Liver (tissue), 10 donors: ENCODE results near the gene OTUB1. TPM values are rescaled to one million over a fixed set of nuclear protein-coding genes. Genes with fewer than 3 reads are reported as not detected.
"Not testable (repeated sequence)": the region's sequence is repeated elsewhere in the genome, so short reads cannot be mapped to it uniquely, and the experiment has no call there.

Source experiments
- DNase-seq: peaks from one replicate; pipeline ENCODE4 v3.0.0-alpha.2; 2017; ENCODE audit warnings: low spot score
- H3K27ac ChIP-seq, 2 donors: one replicate each; pipeline ENCODE4 v1.7.0; 2013; ENCODE audit warnings: inconsistent platforms in 2 of 2, low read length in 2 of 2, control low read depth in 1 of 2, low read depth in 1 of 2, mild to moderate bottlenecking in 1 of 2
- H3K27me3 ChIP-seq, 4 donors: one replicate each; pipeline versions ENCODE4 v1.6.1 to v1.7.0; 2013; ENCODE audit warnings: low read length in 3 of 4, inconsistent platforms in 1 of 4, mild to moderate bottlenecking in 1 of 4, moderate library complexity in 1 of 4; ENCODE audit not compliant: control insufficient read depth in 4 of 4, insufficient read depth in 4 of 4
- H3K36me3 ChIP-seq, 4 donors: one replicate each; pipeline versions ENCODE4 v1.6.1 to v1.7.0; 2013; ENCODE audit warnings: low read length in 3 of 4, mild to moderate bottlenecking in 3 of 4, low read depth in 1 of 4, moderate library complexity in 1 of 4; ENCODE audit not compliant: control insufficient read depth in 4 of 4, insufficient read depth in 3 of 4
- H3K4me1 ChIP-seq, 4 donors: one replicate each; pipeline versions ENCODE4 v1.6.1 to v1.7.0; 2013; ENCODE audit warnings: low read length in 3 of 4, mild to moderate bottlenecking in 3 of 4, moderate library complexity in 1 of 4; ENCODE audit not compliant: control insufficient read depth in 4 of 4, insufficient read depth in 4 of 4
- H3K4me3 ChIP-seq, 3 donors: one replicate each; pipeline versions ENCODE4 v1.6.1 to v1.7.0; 2013; ENCODE audit warnings: low read length in 3 of 3, control low read depth in 1 of 3, low read depth in 1 of 3, mild to moderate bottlenecking in 1 of 3
- H3K9ac ChIP-seq, 2 donors: one replicate each; pipeline ENCODE4 v1.7.0; 2013; ENCODE audit warnings: low read length in 2 of 2, mild to moderate bottlenecking in 2 of 2, moderate library complexity in 2 of 2, control low read depth in 1 of 2, low read depth in 1 of 2
- H3K9me3 ChIP-seq, 4 donors: one replicate each; pipeline versions ENCODE4 v1.6.1 to v1.7.0; 2013; ENCODE audit warnings: low read length in 3 of 4; ENCODE audit not compliant: control insufficient read depth in 4 of 4
- EGR1 ChIP-seq, 2 donors: IDR thresholded peaks; 2 replicates each; pipeline ENCODE4 v1.6.1; 2016 to 2018; ENCODE audit warnings: antibody characterized with exemption in 2 of 2, low read depth in 2 of 2
- FOXA1 ChIP-seq: IDR thresholded peaks from 2 replicates; pipeline ENCODE4 v1.6.1; 2016; ENCODE audit warnings: antibody characterized with exemption
- GABPA ChIP-seq, 2 donors: IDR thresholded peaks in 1 of 2; conservative IDR thresholded peaks in 1 of 2; 2 replicates each; pipeline ENCODE4 v1.6.1; 2016; ENCODE audit warnings: antibody characterized with exemption in 2 of 2, mild to moderate bottlenecking in 1 of 2, moderate library complexity in 1 of 2
- NR2F2 ChIP-seq: IDR thresholded peaks from 2 replicates; pipeline ENCODE4 v1.6.1; 2016; ENCODE audit warnings: antibody characterized with exemption
- RAD21 ChIP-seq, 2 donors: IDR thresholded peaks; 2 replicates each; pipeline ENCODE4 v1.6.1; 2016; ENCODE audit warnings: antibody characterized with exemption in 2 of 2, mild to moderate bottlenecking in 2 of 2
- RXRA ChIP-seq, 2 donors: IDR thresholded peaks; 2 replicates each; pipeline ENCODE4 v1.6.1; 2017 to 2018; ENCODE audit warnings: antibody characterized with exemption in 2 of 2, mild to moderate bottlenecking in 1 of 2
- SP1 ChIP-seq: IDR thresholded peaks from 2 replicates; pipeline ENCODE4 v1.6.1; 2018; ENCODE audit warnings: antibody characterized with exemption, mild to moderate bottlenecking
- TAF1 ChIP-seq: conservative IDR thresholded peaks from 2 replicates; pipeline ENCODE4 v1.6.1; 2016; ENCODE audit warnings: antibody characterized with exemption, mild to moderate bottlenecking
- YY1 ChIP-seq: IDR thresholded peaks from 2 replicates; pipeline ENCODE4 v1.6.1; 2016; ENCODE audit warnings: antibody characterized with exemption, mild to moderate bottlenecking
- WGBS: extraction: QIAGEN DNeasy Blood & Tissue Kit; methylation state at CpG from one replicate; pipeline ENCODE4 v1.1.7; 2013; 5-methylcytosine and 5-hydroxymethylcytosine counted together
- polyA plus RNA-seq, 2 donors: library from polyadenylated mRNA; stranded (reverse) in 1 of 2; unstranded in 1 of 2; fragments of 200-250 nt in 1 of 2; fragments of >200 nt in 1 of 2; fragmentation: Nextera tagmentation in 1 of 2; extraction: Ambion mirVana in 1 of 2; gene quantifications; one replicate each; pipeline versions ENCODE4 v1.2.1 to v1.2.3, GENCODE V29; 2013 to 2015
- small RNA-seq: library from RNA; depleted of rRNA; stranded (forward); fragments of <200 nt; gene quantifications from one replicate; pipeline ENCODE3, GENCODE V24; 2014
- total RNA-seq, 2 donors: library from RNA; depleted of rRNA; stranded (reverse); fragments of >200 nt; gene quantifications; one replicate each; pipeline ENCODE4 v1.2.3, GENCODE V29; 2014
- TF ChIP-seq, protein P1 (sequence below): fragments of 150-350 bp; IDR thresholded peaks from 2 replicates; pipeline ENCODE4 v1.5.1; 2017; ENCODE audit warnings: improper control_type of control experiment, low read depth, low read length; ENCODE audit not compliant: missing input control
- TF ChIP-seq, protein P2 (sequence below): IDR thresholded peaks from 2 replicates; pipeline ENCODE4 v1.6.1; 2016; ENCODE audit warnings: antibody characterized with exemption, mild to moderate bottlenecking
- TF ChIP-seq, protein P3 (sequence below): IDR thresholded peaks from 2 replicates; pipeline ENCODE4 v1.6.1; 2016; ENCODE audit warnings: antibody characterized with exemption
- donor health status: healthy.
- donor health status: healthy.
- donor health status: healthy.
- donor health status: healthy.
- donor health status: healthy.

OTUB1 gene
- total and polyA plus RNA-seq, 4 donors: 18.8 to 44.6 (median 28.5) TPM

DNA sequence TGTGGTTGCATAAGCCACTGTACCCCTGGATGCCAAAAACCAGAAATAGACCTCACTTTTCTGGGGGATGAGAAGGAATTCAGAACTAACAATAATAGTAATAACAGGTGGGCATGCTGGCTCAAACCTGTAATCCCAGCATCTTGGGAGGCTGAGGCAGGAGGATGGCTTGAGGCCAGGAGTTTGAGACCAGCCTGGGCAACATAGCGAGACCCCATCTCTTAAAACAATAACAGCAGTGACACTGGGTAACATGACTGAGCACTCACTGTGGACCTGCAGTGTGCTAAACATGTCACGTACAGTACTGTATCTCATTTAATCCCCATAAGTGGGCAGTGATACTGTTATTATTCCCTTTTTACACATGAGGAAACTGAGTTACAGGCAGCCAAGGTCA, 59.5 kb downstream of the OTUB1 start:
- Histone ChIP-seq H3K9me3 (no peaks in the 10 kb centered on the region), H3K4me1 (peaks cover 0 to 6% (median 0%) of the 10 kb centered on the region in 4 donors), H3K27ac (no peak overlapping the region), H3K36me3 (no peaks in the 10 kb centered on the region), H3K9ac (no peak overlapping the region), H3K27me3 (no peaks in the 10 kb centered on the region), H3K4me3 (no peak overlapping the region)
- TF ChIP-seq EGR1 (IDR thresholded peaks at IDR 0.05; ENCODE audit: low read depth in 2 of 2) (no peak), GABPA (IDR thresholded peaks at IDR 0.05 in 1 of 2, conservative IDR thresholded peaks at IDR 0.05 in 1 of 2) (no peak), RAD21 (IDR thresholded peaks at IDR 0.05) (no peak), RXRA (IDR thresholded peaks at IDR 0.05) (no peak), NR2F2 (no peak), SP1 (no peak), YY1 (no peak), FOXA1 (no peak), TAF1 (no peak)
- TF ChIP-seq, protein P1, sequence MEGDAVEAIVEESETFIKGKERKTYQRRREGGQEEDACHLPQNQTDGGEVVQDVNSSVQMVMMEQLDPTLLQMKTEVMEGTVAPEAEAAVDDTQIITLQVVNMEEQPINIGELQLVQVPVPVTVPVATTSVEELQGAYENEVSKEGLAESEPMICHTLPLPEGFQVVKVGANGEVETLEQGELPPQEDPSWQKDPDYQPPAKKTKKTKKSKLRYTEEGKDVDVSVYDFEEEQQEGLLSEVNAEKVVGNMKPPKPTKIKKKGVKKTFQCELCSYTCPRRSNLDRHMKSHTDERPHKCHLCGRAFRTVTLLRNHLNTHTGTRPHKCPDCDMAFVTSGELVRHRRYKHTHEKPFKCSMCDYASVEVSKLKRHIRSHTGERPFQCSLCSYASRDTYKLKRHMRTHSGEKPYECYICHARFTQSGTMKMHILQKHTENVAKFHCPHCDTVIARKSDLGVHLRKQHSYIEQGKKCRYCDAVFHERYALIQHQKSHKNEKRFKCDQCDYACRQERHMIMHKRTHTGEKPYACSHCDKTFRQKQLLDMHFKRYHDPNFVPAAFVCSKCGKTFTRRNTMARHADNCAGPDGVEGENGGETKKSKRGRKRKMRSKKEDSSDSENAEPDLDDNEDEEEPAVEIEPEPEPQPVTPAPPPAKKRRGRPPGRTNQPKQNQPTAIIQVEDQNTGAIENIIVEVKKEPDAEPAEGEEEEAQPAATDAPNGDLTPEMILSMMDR: no peak
- TF ChIP-seq, protein P2, sequence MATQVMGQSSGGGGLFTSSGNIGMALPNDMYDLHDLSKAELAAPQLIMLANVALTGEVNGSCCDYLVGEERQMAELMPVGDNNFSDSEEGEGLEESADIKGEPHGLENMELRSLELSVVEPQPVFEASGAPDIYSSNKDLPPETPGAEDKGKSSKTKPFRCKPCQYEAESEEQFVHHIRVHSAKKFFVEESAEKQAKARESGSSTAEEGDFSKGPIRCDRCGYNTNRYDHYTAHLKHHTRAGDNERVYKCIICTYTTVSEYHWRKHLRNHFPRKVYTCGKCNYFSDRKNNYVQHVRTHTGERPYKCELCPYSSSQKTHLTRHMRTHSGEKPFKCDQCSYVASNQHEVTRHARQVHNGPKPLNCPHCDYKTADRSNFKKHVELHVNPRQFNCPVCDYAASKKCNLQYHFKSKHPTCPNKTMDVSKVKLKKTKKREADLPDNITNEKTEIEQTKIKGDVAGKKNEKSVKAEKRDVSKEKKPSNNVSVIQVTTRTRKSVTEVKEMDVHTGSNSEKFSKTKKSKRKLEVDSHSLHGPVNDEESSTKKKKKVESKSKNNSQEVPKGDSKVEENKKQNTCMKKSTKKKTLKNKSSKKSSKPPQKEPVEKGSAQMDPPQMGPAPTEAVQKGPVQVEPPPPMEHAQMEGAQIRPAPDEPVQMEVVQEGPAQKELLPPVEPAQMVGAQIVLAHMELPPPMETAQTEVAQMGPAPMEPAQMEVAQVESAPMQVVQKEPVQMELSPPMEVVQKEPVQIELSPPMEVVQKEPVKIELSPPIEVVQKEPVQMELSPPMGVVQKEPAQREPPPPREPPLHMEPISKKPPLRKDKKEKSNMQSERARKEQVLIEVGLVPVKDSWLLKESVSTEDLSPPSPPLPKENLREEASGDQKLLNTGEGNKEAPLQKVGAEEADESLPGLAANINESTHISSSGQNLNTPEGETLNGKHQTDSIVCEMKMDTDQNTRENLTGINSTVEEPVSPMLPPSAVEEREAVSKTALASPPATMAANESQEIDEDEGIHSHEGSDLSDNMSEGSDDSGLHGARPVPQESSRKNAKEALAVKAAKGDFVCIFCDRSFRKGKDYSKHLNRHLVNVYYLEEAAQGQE: no peak
- TF ChIP-seq, protein P3, sequence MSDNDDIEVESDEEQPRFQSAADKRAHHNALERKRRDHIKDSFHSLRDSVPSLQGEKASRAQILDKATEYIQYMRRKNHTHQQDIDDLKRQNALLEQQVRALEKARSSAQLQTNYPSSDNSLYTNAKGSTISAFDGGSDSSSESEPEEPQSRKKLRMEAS: no peak
- DNase-seq: no peak
- 94% methylated on average over 2 of the region's 2 CpGs for WGBS

DNA sequence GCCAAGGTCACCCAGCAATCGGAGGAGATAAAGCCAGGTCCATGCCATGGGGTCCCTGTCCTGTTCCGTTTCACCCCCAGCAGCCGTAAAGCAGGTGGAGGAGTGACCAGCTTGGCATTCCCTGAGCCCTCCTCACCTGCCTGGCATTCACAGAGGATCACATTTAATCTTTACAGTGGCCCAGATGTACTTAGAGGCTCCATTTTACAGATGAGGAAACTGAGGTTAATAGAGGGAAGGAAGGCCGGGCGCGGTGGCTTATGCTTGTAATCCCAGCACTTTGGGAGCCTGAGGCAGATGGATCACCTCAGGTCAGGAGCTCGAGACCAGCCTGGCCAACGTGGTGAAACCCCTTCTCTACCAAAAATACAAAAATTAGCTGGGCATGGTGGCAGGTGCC, 61.1 kb downstream of the OTUB1 start:
- H3K9me3 ChIP-seq, H3K9ac ChIP-seq, H3K4me1 ChIP-seq, H3K36me3 ChIP-seq, H3K27me3 ChIP-seq, H3K27ac ChIP-seq, H3K4me3 ChIP-seq, DNase-seq: not testable (repeated sequence)
- 94% methylated on average over 8 of the region's 8 CpGs for WGBS

Small RNAs within 50 kb of the gene (small RNA-seq; reads per million reads assigned to genes)
- gene RNU6-45P: not detected

Other genes starting within 250 kb of the OTUB1 start
- 10 to 100 TPM in 1 of 2 donors, 1 to 10 TPM in 1; 8.4 to 12.1 TPM for gene ZFTA, start 217.7 kb upstream of the OTUB1 start, total RNA-seq
- 1 to 10 TPM; 1.7 to 5.2 TPM for gene ZFTA, start 217.7 kb upstream of the OTUB1 start, polyA plus RNA-seq
- 1 to 10 TPM; 3.2 to 3.8 TPM for gene SPINDOC, start 173.0 kb upstream of the OTUB1 start, total RNA-seq
- gene SPINDOC, start 173.0 kb upstream of the OTUB1 start, polyA plus RNA-seq: 1 to 10 TPM in 1 of 2 donors, under 1 TPM in 1; 0.42 to 2.6 TPM
- gene MARK2, start 147.3 kb upstream of the OTUB1 start, total RNA-seq: 10 to 100 TPM in 1 of 2 donors, 1 to 10 TPM in 1; 9.5 to 11.6 TPM
- gene MARK2, start 147.3 kb upstream of the OTUB1 start, polyA plus RNA-seq: 1 to 10 TPM; 3.4 to 6.6 TPM
- gene RCOR2, start 69.3 kb upstream of the OTUB1 start, total RNA-seq: under 1 TPM in 1 of 2 donors, not detected in 1; 0.19 TPM
- gene RCOR2, start 69.3 kb upstream of the OTUB1 start, polyA plus RNA-seq: under 1 TPM in 1 of 2 donors, not detected in 1; 0.05 TPM
- gene NAA40, start 47.4 kb upstream of the OTUB1 start, total RNA-seq: 1 to 10 TPM; 5.4 to 7.3 TPM
- 1 to 10 TPM; 3.0 to 4.1 TPM for gene NAA40, start 47.4 kb upstream of the OTUB1 start, polyA plus RNA-seq
- gene COX8A, start 11.8 kb upstream of the OTUB1 start, total RNA-seq: 100 to 1,000 TPM; 250 to 368 TPM
- 100 to 1,000 TPM; 359 to 586 TPM for gene COX8A, start 11.8 kb upstream of the OTUB1 start, polyA plus RNA-seq
- under 1 TPM in 1 of 2 donors, not detected in 1; 0.05 TPM for gene FLRT1, start 49.5 kb downstream of the OTUB1 start, total RNA-seq
- under 1 TPM; 0.02 to 0.32 TPM for gene FLRT1, start 49.5 kb downstream of the OTUB1 start, polyA plus RNA-seq
- gene MACROD1, start 179.7 kb downstream of the OTUB1 start, total RNA-seq: 10 to 100 TPM in 1 of 2 donors, 1 to 10 TPM in 1; 8.9 to 12.6 TPM
- gene MACROD1, start 179.7 kb downstream of the OTUB1 start, polyA plus RNA-seq: 10 to 100 TPM; 13.5 to 25.9 TPM
- 10 to 100 TPM; 51.3 to 58.1 TPM for gene STIP1, start 199.7 kb downstream of the OTUB1 start, total RNA-seq
- 10 to 100 TPM; 22.6 to 33.7 TPM for gene STIP1, start 199.7 kb downstream of the OTUB1 start, polyA plus RNA-seq
- gene FERMT3, start 220.3 kb downstream of the OTUB1 start, total RNA-seq: 10 to 100 TPM; 11.0 to 47.2 TPM
- gene FERMT3, start 220.3 kb downstream of the OTUB1 start, polyA plus RNA-seq: 1 to 10 TPM; 3.4 to 8.5 TPM
- 10 to 100 TPM; 14.0 to 22.9 TPM for gene TRPT1, start 239.7 kb downstream of the OTUB1 start, total RNA-seq
- gene TRPT1, start 239.7 kb downstream of the OTUB1 start, polyA plus RNA-seq: 10 to 100 TPM; 18.7 to 37.8 TPM
- gene NUDT22, start 239.8 kb downstream of the OTUB1 start, total RNA-seq: 10 to 100 TPM; 20.0 to 47.8 TPM
- gene NUDT22, start 239.8 kb downstream of the OTUB1 start, polyA plus RNA-seq: 10 to 100 TPM; 37.9 to 44.5 TPM
- gene DNAJC4, start 244.1 kb downstream of the OTUB1 start, total RNA-seq: 10 to 100 TPM in 1 of 2 donors, 1 to 10 TPM in 1; 8.5 to 25.9 TPM
- gene DNAJC4, start 244.1 kb downstream of the OTUB1 start, polyA plus RNA-seq: 10 to 100 TPM; 22.7 to 24.3 TPM
- gene VEGFB, start 248.1 kb downstream of the OTUB1 start, total RNA-seq: 1 to 10 TPM; 3.6 to 9.5 TPM
- gene VEGFB, start 248.1 kb downstream of the OTUB1 start, polyA plus RNA-seq: 10 to 100 TPM; 11.9 to 17.3 TPM